Lung (tissue), 12 donors: ENCODE results near the gene MAP1LC3B2. TPM values are rescaled to one million over a fixed set of nuclear protein-coding genes. Genes with fewer than 3 reads are reported as not detected.

Experiments used
- ATAC-seq: fragments of 200-7000 bp; cut with Tn5 transposase; one replicate; pipeline ENCODE4 v1.9.1; 2020; ENCODE audit warnings: moderate number of reproducible peaks; ENCODE audit not compliant: insufficient read depth, low FRiP score
- DNase-seq, 3 donors: peaks; one replicate each; pipeline ENCODE4 v3.0.0-alpha.2; 2013 to 2017
- H3K27ac ChIP-seq, 2 donors: one replicate each; pipeline ENCODE4 v1.5.1; 2013; ENCODE audit warnings: mild to moderate bottlenecking in 2 of 2, moderate library complexity in 2 of 2, control low read depth in 1 of 2, inconsistent platforms in 1 of 2, low read depth in 1 of 2, low read length in 1 of 2
- H3K27me3 ChIP-seq, 3 donors: one replicate each; pipeline ENCODE4 v1.5.1; 2013; ENCODE audit warnings: low read length in 2 of 3; ENCODE audit not compliant: control insufficient read depth in 3 of 3, insufficient read depth in 3 of 3
- H3K36me3 ChIP-seq, 4 donors: one replicate each; pipeline ENCODE4 v1.5.1; 2013; ENCODE audit warnings: low read length in 4 of 4, mild to moderate bottlenecking in 1 of 4, moderate library complexity in 1 of 4; ENCODE audit not compliant: control insufficient read depth in 4 of 4, insufficient read depth in 4 of 4
- H3K4me1 ChIP-seq, 5 donors: one replicate each; pipeline ENCODE4 v1.5.1; 2013; ENCODE audit warnings: low read length in 5 of 5, mild to moderate bottlenecking in 2 of 5, moderate library complexity in 1 of 5; ENCODE audit not compliant: control insufficient read depth in 5 of 5, insufficient read depth in 5 of 5
- H3K4me3 ChIP-seq: one replicate; pipeline ENCODE4 v1.5.1; 2013; ENCODE audit warnings: mild to moderate bottlenecking, control low read depth, moderate library complexity
- H3K9ac ChIP-seq, 2 donors: one replicate each; pipeline ENCODE4 v1.5.1; 2013; ENCODE audit warnings: low read length in 2 of 2, control low read depth in 1 of 2; ENCODE audit not compliant: insufficient read depth in 1 of 2
- H3K9me3 ChIP-seq, 4 donors: one replicate each; pipeline ENCODE4 v1.5.1; 2013; ENCODE audit warnings: low read length in 3 of 4, mild to moderate bottlenecking in 1 of 4, moderate library complexity in 1 of 4; ENCODE audit not compliant: control insufficient read depth in 4 of 4, insufficient read depth in 3 of 4
- WGBS, 2 donors: extraction: QIAGEN DNeasy Blood & Tissue Kit; methylation state at CpG; one replicate each; pipeline ENCODE4 v1.1.7; 2013; 5-methylcytosine and 5-hydroxymethylcytosine counted together
- polyA plus RNA-seq, 2 donors: library from polyadenylated mRNA; stranded (reverse); fragments of 200-250 nt; gene quantifications; one replicate each; pipeline ENCODE4 v1.2.1, GENCODE V29; 2013
- total RNA-seq, 2 donors: library from RNA; depleted of rRNA in 1 of 2; stranded (reverse); fragments of >200 nt in 1 of 2; gene quantifications; one replicate each; pipeline ENCODE4 v1.2.1, GENCODE V29; 2014 to 2021
- TF ChIP-seq, protein P1 (sequence below): IDR thresholded peaks from 2 replicates; pipeline ENCODE4 v1.5.1; 2012; ENCODE audit warnings: mild to moderate bottlenecking; ENCODE audit errors: control extremely low read depth, extremely low read depth
- donor health status: control.
- donor health status: control.
- donor health status: Bipolar disorder and iron deficiency.
- donor health status: healthy.
- donor health status: DM: yes; HTN: yes; CAD: no.

Gene MAP1LC3B2
- total and polyA plus RNA-seq, 4 donors, result 1.1 to 2.2 (median 2.0) TPM; not detected in 1

DNA sequence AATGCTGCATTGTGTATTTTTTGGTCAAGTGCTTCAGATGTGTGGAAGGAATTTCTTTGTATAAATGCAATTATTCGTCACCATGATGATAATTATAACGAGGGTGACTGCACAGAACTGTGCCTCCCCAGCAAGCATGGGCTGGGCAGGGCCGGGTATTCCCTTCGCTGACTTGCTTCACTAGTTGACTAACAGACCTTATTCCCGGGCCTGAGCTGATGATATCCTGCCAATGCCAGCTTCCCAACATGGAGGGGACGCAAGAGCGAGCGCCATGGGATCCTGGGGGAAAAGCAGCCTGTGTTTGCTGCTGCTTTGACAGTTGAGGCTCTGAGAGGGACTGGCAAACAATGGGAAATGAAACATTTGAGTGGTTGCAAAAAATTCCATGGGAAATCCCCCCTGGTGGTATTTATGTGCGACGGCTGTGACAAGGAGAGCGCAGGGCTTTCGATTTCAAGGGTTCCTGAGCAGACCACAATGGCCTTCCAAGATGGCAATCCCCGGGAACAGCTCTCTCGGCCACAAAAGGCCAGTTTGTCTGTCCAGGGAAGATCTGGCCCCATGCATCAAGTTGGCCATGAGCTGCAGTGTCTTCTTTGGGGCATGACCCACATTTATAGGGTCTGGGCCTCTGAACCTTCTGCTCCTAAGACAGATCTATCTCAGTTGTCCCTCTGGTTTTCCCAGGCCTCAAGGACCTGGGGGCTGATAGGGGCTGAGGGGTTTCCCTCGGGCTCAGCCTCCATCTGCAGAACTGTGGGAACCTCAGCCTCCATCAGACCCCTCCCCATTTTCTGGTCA is 21.9 kb upstream of the MAP1LC3B2 start:
- H3K27ac ChIP-seq, result no peak overlapping the region
- H3K27me3 ChIP-seq, result peaks cover 0 to 3% (median 0%) of the 10 kb centered on the region in 3 donors
- DNase-seq (no peak), ATAC-seq (no peak)
- 70 to 80% methylated on average over 15 of the region's 15 CpGs for WGBS, 2 donors
- H3K4me1 ChIP-seq, result peaks cover 3 to 16% (median 6%) of the 10 kb centered on the region in 5 donors
- H3K9me3 ChIP-seq, result no peaks in the 10 kb centered on the region
- no peaks in the 10 kb centered on the region for H3K36me3 ChIP-seq
- TF ChIP-seq, protein P1, sequence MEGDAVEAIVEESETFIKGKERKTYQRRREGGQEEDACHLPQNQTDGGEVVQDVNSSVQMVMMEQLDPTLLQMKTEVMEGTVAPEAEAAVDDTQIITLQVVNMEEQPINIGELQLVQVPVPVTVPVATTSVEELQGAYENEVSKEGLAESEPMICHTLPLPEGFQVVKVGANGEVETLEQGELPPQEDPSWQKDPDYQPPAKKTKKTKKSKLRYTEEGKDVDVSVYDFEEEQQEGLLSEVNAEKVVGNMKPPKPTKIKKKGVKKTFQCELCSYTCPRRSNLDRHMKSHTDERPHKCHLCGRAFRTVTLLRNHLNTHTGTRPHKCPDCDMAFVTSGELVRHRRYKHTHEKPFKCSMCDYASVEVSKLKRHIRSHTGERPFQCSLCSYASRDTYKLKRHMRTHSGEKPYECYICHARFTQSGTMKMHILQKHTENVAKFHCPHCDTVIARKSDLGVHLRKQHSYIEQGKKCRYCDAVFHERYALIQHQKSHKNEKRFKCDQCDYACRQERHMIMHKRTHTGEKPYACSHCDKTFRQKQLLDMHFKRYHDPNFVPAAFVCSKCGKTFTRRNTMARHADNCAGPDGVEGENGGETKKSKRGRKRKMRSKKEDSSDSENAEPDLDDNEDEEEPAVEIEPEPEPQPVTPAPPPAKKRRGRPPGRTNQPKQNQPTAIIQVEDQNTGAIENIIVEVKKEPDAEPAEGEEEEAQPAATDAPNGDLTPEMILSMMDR, result no peak
- no peak overlapping the region for H3K9ac ChIP-seq
- no peak overlapping the region for H3K4me3 ChIP-seq

DNA sequence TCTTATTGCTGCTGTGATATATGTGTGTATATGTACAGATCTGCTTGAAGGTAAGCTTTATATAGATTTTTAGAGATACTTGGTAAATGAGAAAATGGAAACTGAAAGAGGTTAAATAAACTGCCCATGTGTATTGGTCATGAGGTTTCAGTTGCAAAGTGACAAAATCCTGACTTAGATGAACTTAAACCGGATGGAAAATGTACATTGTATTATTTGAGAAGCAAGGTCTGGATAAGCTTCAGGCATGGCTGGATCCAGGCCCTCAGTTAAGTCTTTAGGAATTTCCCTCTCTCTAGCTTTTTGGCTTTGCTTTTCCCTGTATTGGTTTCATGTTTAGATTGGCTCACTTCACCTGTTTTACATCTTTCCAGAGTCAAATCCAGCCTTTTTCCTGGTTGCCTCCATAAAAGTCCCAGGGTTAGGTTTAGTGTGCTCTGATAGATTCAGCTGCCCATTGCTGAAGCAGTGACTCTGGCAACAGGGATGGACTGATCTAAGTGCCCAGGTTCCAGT is 21.0 kb upstream of the MAP1LC3B2 start:
- peaks cover 0 to 5% (median 0%) of the 10 kb centered on the region in 3 donors for H3K27me3 ChIP-seq
- ATAC-seq (no peak), DNase-seq (no peak)
- no peaks in the 10 kb centered on the region for H3K36me3 ChIP-seq
- H3K9me3 ChIP-seq, result no peaks in the 10 kb centered on the region
- TF ChIP-seq, protein P1, result no peak
- no peak overlapping the region for H3K27ac ChIP-seq
- H3K4me1 ChIP-seq, result peaks cover 0 to 14% (median 10%) of the 10 kb centered on the region in 5 donors
- WGBS, 2 donors, result 69 to 73% methylated on average over 1 of the region's 1 CpG
- H3K4me3 ChIP-seq, result no peak overlapping the region
- no peak overlapping the region for H3K9ac ChIP-seq

DNA sequence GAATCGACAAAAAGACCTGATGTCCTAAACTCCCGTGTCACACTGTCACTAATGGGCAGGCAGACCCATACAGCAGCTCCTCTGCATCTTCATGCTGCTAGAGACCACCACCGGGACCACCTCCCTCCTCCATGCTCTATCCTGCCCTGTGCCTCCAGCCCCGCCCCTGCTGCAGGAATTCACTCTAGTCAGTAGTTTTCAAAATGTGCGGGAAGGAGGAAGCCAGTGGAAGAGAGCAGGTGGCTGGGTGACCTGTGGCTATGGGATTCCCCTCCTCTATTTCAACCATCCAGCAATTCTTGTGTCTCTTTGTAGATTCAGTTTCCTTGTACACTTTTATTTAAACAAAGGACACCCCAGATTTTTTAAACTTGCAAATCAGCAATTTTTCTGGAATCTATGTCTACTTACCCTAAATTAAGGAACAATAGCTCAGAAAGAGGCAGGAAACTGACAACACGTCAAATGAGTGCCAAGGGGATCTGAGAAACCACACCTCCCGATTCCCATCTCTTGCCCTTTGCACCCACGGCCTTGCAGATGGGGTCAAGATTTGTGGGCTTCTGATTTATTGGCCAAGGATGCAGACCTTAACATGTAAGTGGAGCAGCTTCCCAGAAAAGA is 20.4 kb upstream of the MAP1LC3B2 start:
- Histone ChIP-seq H3K36me3 (no peaks in the 10 kb centered on the region), H3K4me3 (no peak overlapping the region), H3K27ac (no peak overlapping the region), H3K9me3 (no peaks in the 10 kb centered on the region), H3K4me1 (peaks cover 0 to 15% (median 9%) of the 10 kb centered on the region in 5 donors), H3K27me3 (peaks cover 0 to 5% (median 0%) of the 10 kb centered on the region in 3 donors), H3K9ac (no peak overlapping the region)
- TF ChIP-seq, protein P1, result no peak
- ATAC-seq, result no peak
- no peak for DNase-seq
- 54 to 67% methylated on average over 8 of the region's 8 CpGs for WGBS, 2 donors
